Tibial artery (tissue), 4 donors: Measurements from ENCODE around the gene SULT1A2.

Source experiments
- DNase-seq, 2 donors: peaks; one replicate each; pipeline ENCODE4 v3.0.0-alpha.2; 2019
- H3K27ac ChIP-seq, 2 donors: fragments of 200-600 bp; sonication (generic) in 1 of 2; 1 replicate in 1 of 2; 2 replicates in 1 of 2; pipeline ENCODE4 v1.5.1; 2018 to 2019; ENCODE audit warnings: mild to moderate bottlenecking in 1 of 2
- H3K27me3 ChIP-seq, 2 donors: fragments of 200-600 bp; sonication (generic) in 1 of 2; one replicate each; pipeline versions ENCODE4 v1.5.1 to v1.6.0; 2016 to 2019
- H3K36me3 ChIP-seq, 3 donors: fragments of 200-600 bp; sonication (generic) in 2 of 3; one replicate each; pipeline ENCODE4 v1.5.1; 2016 to 2019; ENCODE audit warnings: mild to moderate bottlenecking in 2 of 3
- H3K4me1 ChIP-seq, 4 donors: fragments of 200-600 bp; sonication (generic) in 2 of 4; 1 replicate in 3 of 4; 2 replicates in 1 of 4; pipeline ENCODE4 v1.5.1; 2016 to 2019
- H3K4me3 ChIP-seq, 2 donors: fragments of 200-600 bp; sonication (generic) in 1 of 2; 1 replicate in 1 of 2; 2 replicates in 1 of 2; pipeline ENCODE4 v1.5.1; 2018 to 2019; ENCODE audit warnings: mild to moderate bottlenecking in 2 of 2
- H3K9me3 ChIP-seq, 3 donors: fragments of 200-600 bp; sonication (generic) in 1 of 3; one replicate each; pipeline ENCODE4 v1.5.1; 2016 to 2019
- CTCF ChIP-seq, 2 experiments: fragments of 200-600 bp in 1 of 2; fragments of 450-650 bp in 1 of 2; IDR thresholded peaks; one replicate each; pipeline ENCODE4 v1.5.1; 2017 to 2019; ENCODE audit warnings: antibody characterized with exemption in 2 of 2, mild to moderate bottlenecking in 1 of 2, moderate library complexity in 1 of 2
- intact Hi-C: fragments of 100-400 bp; cut with DNase I; formaldehyde crosslinking; loops from one replicate; pipeline ENCODE4 v1.15.0; 2023; ENCODE audit warnings: low total_unique reads

SULT1A2 gene

GRCh38 chr16:28586466-28586865 lies 10.4 kb downstream of the SULT1A2 start:
- Histone ChIP-seq H3K9me3 (no peaks in the 10 kb centered on the region), H3K27ac (no peak overlapping the region), H3K27me3 (no peaks in the 10 kb centered on the region), H3K4me1 (no peaks in the 10 kb centered on the region), H3K4me3 (no peak overlapping the region), H3K36me3 (peaks cover 73 to 98% (median 94%) of the 10 kb centered on the region in 3 donors)
- DNase-seq = no peak
- intact Hi-C loops = no loop called here
- no peak for TF ChIP-seq CTCF (IDR thresholded peaks at IDR 0.05)

GRCh38 chr16:28585674-28586073 lies 11.2 kb downstream of the SULT1A2 start:
- no peaks in the 10 kb centered on the region for H3K27me3 ChIP-seq
- no peak for TF ChIP-seq CTCF (IDR thresholded peaks at IDR 0.05)
- H3K4me1 ChIP-seq = no peaks in the 10 kb centered on the region
- no peak overlapping the region for H3K27ac ChIP-seq
- peaks cover 65 to 98% (median 93%) of the 10 kb centered on the region in 3 donors for H3K36me3 ChIP-seq
- no peak for DNase-seq
- intact Hi-C loops = no loop called here
- no peaks in the 10 kb centered on the region for H3K9me3 ChIP-seq
- no peak overlapping the region for H3K4me3 ChIP-seq

GRCh38 chr16:28580726-28581315 lies 16.0 kb downstream of the SULT1A2 start:
- H3K27ac ChIP-seq = no peak overlapping the region
- H3K4me3 ChIP-seq = no peak overlapping the region
- H3K27me3 ChIP-seq = no peaks in the 10 kb centered on the region
- no peaks in the 10 kb centered on the region for H3K9me3 ChIP-seq
- H3K4me1 ChIP-seq = no peaks in the 10 kb centered on the region
- TF ChIP-seq CTCF (IDR thresholded peaks at IDR 0.05) = no peak
- H3K36me3 ChIP-seq = peaks cover 24 to 59% (median 47%) of the 10 kb centered on the region in 3 donors
- intact Hi-C loops = no loop called here
- DNase-seq = no peak

- Histone ChIP-seq H3K4me3 (no peak overlapping the region), H3K27me3 (no peaks in the 10 kb centered on the region), H3K9me3 (no peaks in the 10 kb centered on the region), H3K36me3 (peaks cover 0 to 9% (median 0%) of the 10 kb centered on the region in 3 donors), H3K27ac (no peak overlapping the region), H3K4me1 (peaks cover 0 to 13% (median 5%) of the 10 kb centered on the region in 4 donors)
- intact Hi-C loops = no loop called here
- no peak for DNase-seq
- no peak for TF ChIP-seq CTCF (IDR thresholded peaks at IDR 0.05)
Observed at GRCh38 chr16:28575446-28576109, 21.3 kb downstream of the SULT1A2 start.

- no peaks in the 10 kb centered on the region for H3K27me3 ChIP-seq
- intact Hi-C loops = loop anchor here (5.0 kb wide), 1 partner anchor 32 kb away; no protein-coding TSS in a partner anchor
- H3K4me1 ChIP-seq = peaks cover 0 to 13% (median 5%) of the 10 kb centered on the region in 4 donors
- no peak overlapping the region for H3K27ac ChIP-seq
- no peak for DNase-seq
- H3K4me3 ChIP-seq = no peak overlapping the region
- no peaks in the 10 kb centered on the region for H3K9me3 ChIP-seq
- TF ChIP-seq CTCF (IDR thresholded peaks at IDR 0.05) = no peak
- peaks cover 0 to 4% (median 0%) of the 10 kb centered on the region in 3 donors for H3K36me3 ChIP-seq
Observed at GRCh38 chr16:28574925-28575324, 21.9 kb downstream of the SULT1A2 start.
